ENCODE data around the gene CNTNAP2.

DNA sequence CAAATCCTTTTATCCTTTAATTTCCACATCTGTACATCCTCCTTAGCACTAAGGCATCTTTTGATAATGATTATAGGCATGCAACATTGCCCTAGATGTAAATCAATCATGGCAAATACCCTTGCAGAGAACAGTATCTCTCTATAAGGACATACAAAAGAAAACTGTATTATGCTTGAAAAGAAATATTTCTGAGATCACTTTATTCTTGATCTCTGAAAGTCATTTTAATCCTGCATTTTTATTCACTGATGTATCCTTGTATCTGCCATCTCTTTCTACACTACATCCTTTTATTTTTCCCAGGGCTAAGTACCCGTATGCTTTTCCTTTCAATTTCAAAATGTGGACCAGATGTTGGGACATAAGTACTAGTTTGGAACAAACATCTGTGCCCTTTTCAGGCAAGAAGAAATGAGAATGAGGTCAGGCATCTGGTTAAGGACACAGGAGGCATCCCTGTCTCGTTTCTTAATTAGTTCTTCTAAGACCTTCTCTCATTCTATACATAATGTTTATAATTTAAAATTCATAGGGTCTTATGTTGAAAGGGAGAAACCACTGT lies 338.6 kb downstream of the CNTNAP2 start:
- TF ChIP-seq, protein P1, sequence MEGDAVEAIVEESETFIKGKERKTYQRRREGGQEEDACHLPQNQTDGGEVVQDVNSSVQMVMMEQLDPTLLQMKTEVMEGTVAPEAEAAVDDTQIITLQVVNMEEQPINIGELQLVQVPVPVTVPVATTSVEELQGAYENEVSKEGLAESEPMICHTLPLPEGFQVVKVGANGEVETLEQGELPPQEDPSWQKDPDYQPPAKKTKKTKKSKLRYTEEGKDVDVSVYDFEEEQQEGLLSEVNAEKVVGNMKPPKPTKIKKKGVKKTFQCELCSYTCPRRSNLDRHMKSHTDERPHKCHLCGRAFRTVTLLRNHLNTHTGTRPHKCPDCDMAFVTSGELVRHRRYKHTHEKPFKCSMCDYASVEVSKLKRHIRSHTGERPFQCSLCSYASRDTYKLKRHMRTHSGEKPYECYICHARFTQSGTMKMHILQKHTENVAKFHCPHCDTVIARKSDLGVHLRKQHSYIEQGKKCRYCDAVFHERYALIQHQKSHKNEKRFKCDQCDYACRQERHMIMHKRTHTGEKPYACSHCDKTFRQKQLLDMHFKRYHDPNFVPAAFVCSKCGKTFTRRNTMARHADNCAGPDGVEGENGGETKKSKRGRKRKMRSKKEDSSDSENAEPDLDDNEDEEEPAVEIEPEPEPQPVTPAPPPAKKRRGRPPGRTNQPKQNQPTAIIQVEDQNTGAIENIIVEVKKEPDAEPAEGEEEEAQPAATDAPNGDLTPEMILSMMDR (IDR thresholded peaks at IDR 0.05; ENCODE audit: low read depth, low read length, missing input control) = no peak
- TF ChIP-seq EGR1 (IDR thresholded peaks at IDR 0.05; ENCODE audit: low read depth in 2 of 2) (no peak), YY1 (IDR thresholded peaks at IDR 0.05) (no peak)
